Panc1 (cell line): ENCODE measurements around the gene SLC35E3. TPM values are rescaled to one million over a fixed set of nuclear protein-coding genes. Genes with fewer than 3 reads are reported as not detected.

Experiments used
- ATAC-seq: fragments of 200-7000 bp; cut with Tn5 transposase; 2 replicates; pipeline ENCODE4 v1.9.1; 2020; ENCODE audit warnings: mild to moderate bottlenecking, moderate library complexity
- BruUV-seq: library from RNA; stranded (reverse); fragments of 400-500 nt; replicated peaks from 2 replicates; lab custom pipeline; 2021; lab: Mats Ljungman, UMichigan
- CTCF ChIA-PET: fragments of 300-600 bp; sonication (Branson Sonifier 250); formaldehyde crosslinking; loops from one replicate; lab custom pipeline; 2022; ENCODE audit warnings: antibody characterized with exemption; lab: Charles Lee
- POLR2A ChIA-PET: fragments of 300-600 bp; sonication (Branson Sonifier 250); formaldehyde crosslinking; loops from one replicate; lab custom pipeline; 2022; ENCODE audit warnings: antibody characterized with exemption; lab: Charles Lee
- DNase-seq: peaks from one replicate; pipeline ENCODE4 v3.0.0-alpha.2; 2010; ENCODE audit warnings: low read depth, low spot score
- H3K27ac ChIP-seq: 2 replicates; pipeline ENCODE4 v1.5.1; 2011; ENCODE audit warnings: mild to moderate bottlenecking, low read length, inconsistent platforms
- H3K27me3 ChIP-seq: fragments of 200-500 bp; sonication (Bioruptor generic); 2 replicates; pipeline ENCODE4 v1.6.0; 2014; ENCODE audit warnings: low read length, inconsistent platforms; ENCODE audit not compliant: control insufficient read depth, insufficient read depth
- H3K36me3 ChIP-seq: fragments of 200-500 bp; sonication (Bioruptor generic); 2 replicates; pipeline ENCODE4 v1.5.1; 2014; ENCODE audit warnings: inconsistent platforms, mild to moderate bottlenecking, low read length, moderate library complexity; ENCODE audit not compliant: control insufficient read depth, insufficient read depth
- H3K4me1 ChIP-seq: 2 replicates; pipeline ENCODE4 v1.5.1; 2011; ENCODE audit warnings: inconsistent platforms, mild to moderate bottlenecking, low read length, moderate library complexity; ENCODE audit not compliant: control insufficient read depth, insufficient read depth
- H3K4me3 ChIP-seq, 2 experiments: 2 replicates each; pipeline ENCODE4 v1.5.1; 2011 to 2012; ENCODE audit warnings: low read depth in 2 of 2, low read length in 2 of 2, mild to moderate bottlenecking in 2 of 2, inconsistent platforms in 1 of 2, moderate library complexity in 1 of 2
- H3K9me3 ChIP-seq: fragments of 200-500 bp; sonication (Bioruptor generic); 2 replicates; pipeline ENCODE4 v1.5.1; 2014; ENCODE audit warnings: low read depth, mild to moderate bottlenecking, inconsistent platforms, low read length, moderate library complexity; ENCODE audit not compliant: control insufficient read depth, insufficient read depth
- CTCF ChIP-seq: fragments of 450-650 bp; IDR thresholded peaks from 2 replicates; pipeline ENCODE4 v1.5.1; 2017; ENCODE audit warnings: mild to moderate bottlenecking
- POLR2AphosphoS5 ChIP-seq: IDR thresholded peaks from 2 replicates; pipeline ENCODE4 v1.6.1; 2012; ENCODE audit warnings: mild to moderate bottlenecking, low read depth, low read length, moderate library complexity
- REST ChIP-seq, 2 experiments: IDR thresholded peaks; 2 replicates each; pipeline ENCODE4 v1.6.1; 2011 to 2012; ENCODE audit warnings: low read depth in 2 of 2, control low read depth in 1 of 2, low read length in 1 of 2, mild to moderate bottlenecking in 1 of 2, moderate library complexity in 1 of 2; ENCODE audit not compliant: insufficient read depth in 1 of 2
- SIN3A ChIP-seq: IDR thresholded peaks from 2 replicates; pipeline ENCODE4 v1.6.1; 2012; ENCODE audit warnings: low read depth, mild to moderate bottlenecking, low read length, moderate library complexity, borderline replicate concordance; ENCODE audit not compliant: insufficient read depth
- TCF7L2 ChIP-seq: IDR thresholded peaks from 2 replicates; pipeline ENCODE4 v1.6.1; 2011; ENCODE audit warnings: mild to moderate bottlenecking, low read depth, low read length, inconsistent platforms
- in situ Hi-C: cut with HindIII; loops from 2 replicates; pipeline ENCODE4 v1.10.0; 2016; ENCODE audit warnings: low sequenced_read_pairs, low pct_unique_long_range_greater_than_20kb
- intact Hi-C: fragments of 100-400 bp; cut with micrococcal nuclease; formaldehyde crosslinking; loops from one replicate; pipeline ENCODE4 v1.10.0; 2022; ENCODE audit not compliant: unreplicated experiment
- total RNA-seq: library from RNA; stranded (reverse); gene quantifications from one replicate; pipeline ENCODE4 v1.2.1, GENCODE V29; 2021; ENCODE audit not compliant: unreplicated experiment

The SLC35E3 gene
- total RNA-seq, 1 experiment from 2014 or later, result 15.9 TPM

- intact Hi-C loops, result no loop called here
- H3K36me3 ChIP-seq, result peaks cover 28% of the 10 kb centered on the region
- ChIA-PET CTCF (no interaction called here), POLR2A (interaction anchor here (0.6 kb wide), 1 partner anchor 202 kb away, joined by 3 read pairs; no protein-coding TSS in a partner anchor)
- no TSS peak for BruUV-seq
- H3K27ac ChIP-seq, result no peak overlapping the region
- in situ Hi-C loops, result no loop called here
- DNase-seq (no peak), ATAC-seq (no peak)
- no peaks in the 10 kb centered on the region for H3K9me3 ChIP-seq
- H3K4me3 ChIP-seq, result no peak overlapping the region
- no peaks in the 10 kb centered on the region for H3K4me1 ChIP-seq
- TF ChIP-seq REST (IDR thresholded peaks at IDR 0.05; ENCODE audit: insufficient read depth in 1 of 2, low read depth in 2 of 2, low read length in 1 of 2) (no peak), POLR2AphosphoS5 (no peak), SIN3A (no peak), CTCF (no peak), TCF7L2 (no peak)
- no peaks in the 10 kb centered on the region for H3K27me3 ChIP-seq
These were observed 18.2 kb upstream of the SLC35E3 start for GRCh38 chr12:68727776-68728175.

GRCh38 chr12:68733661-68734071 is 12.3 kb upstream of the SLC35E3 start:
- Histone ChIP-seq H3K4me3 (no peak overlapping the region), H3K27ac (no peak overlapping the region), H3K4me1 (no peaks in the 10 kb centered on the region), H3K36me3 (peaks cover 31% of the 10 kb centered on the region), H3K9me3 (no peaks in the 10 kb centered on the region), H3K27me3 (no peaks in the 10 kb centered on the region)
- BruUV-seq, result no TSS peak
- TF ChIP-seq POLR2AphosphoS5, result no peak
- TF ChIP-seq TCF7L2, result no peak
- TF ChIP-seq REST (IDR thresholded peaks at IDR 0.05; ENCODE audit: insufficient read depth in 1 of 2, low read depth in 2 of 2, low read length in 1 of 2), result no peak
- no peak for TF ChIP-seq SIN3A
- no peak for TF ChIP-seq CTCF
- in situ Hi-C loops, result no loop called here
- ChIA-PET CTCF (no interaction called here), POLR2A (no interaction called here)
- ATAC-seq (no peak), DNase-seq (peak; percentile 18)
- intact Hi-C loops, result no loop called here
